Psoas muscle (tissue), 8 donors: ENCODE data around the gene RPS15. TPM values are rescaled to one million over a fixed set of nuclear protein-coding genes. Genes with fewer than 3 reads are reported as not detected.
A peak's percentile ranks its signal among the peaks of the same experiment; 100 is the strongest.

Experiments
- ATAC-seq, 4 donors: fragments of 200-7000 bp; cut with Tn5 transposase; one replicate each; pipeline ENCODE4 v1.9.1; 2020; ENCODE audit warnings: moderate library complexity in 3 of 4, mild to moderate bottlenecking in 2 of 4
- DNase-seq, 2 donors: peaks; one replicate each; pipeline ENCODE4 v3.0.0-alpha.2; 2020
- H3K27ac ChIP-seq: fragments of 200-600 bp; one replicate; pipeline ENCODE4 v1.8.0; 2022
- H3K27me3 ChIP-seq, 3 donors: fragments of 200-600 bp in 1 of 3; one replicate each; pipeline versions ENCODE4 v1.6.1 to v1.8.0; 2013 to 2022; ENCODE audit warnings: low read length in 2 of 3, mild to moderate bottlenecking in 2 of 3, moderate library complexity in 1 of 3; ENCODE audit not compliant: insufficient read depth in 3 of 3
- H3K36me3 ChIP-seq, 2 donors: fragments of 200-600 bp in 1 of 2; one replicate each; pipeline versions ENCODE4 v1.6.1 to v1.8.0; 2013 to 2022; ENCODE audit warnings: low read depth in 1 of 2, mild to moderate bottlenecking in 1 of 2, moderate library complexity in 1 of 2; ENCODE audit not compliant: insufficient read depth in 1 of 2
- H3K4me1 ChIP-seq: fragments of 200-600 bp; one replicate; pipeline ENCODE4 v1.8.0; 2022
- H3K4me3 ChIP-seq: fragments of 200-600 bp; one replicate; pipeline ENCODE4 v1.8.0; 2022; ENCODE audit warnings: mild to moderate bottlenecking
- H3K9me3 ChIP-seq: fragments of 200-600 bp; one replicate; pipeline ENCODE4 v1.8.0; 2022
- CTCF ChIP-seq: fragments of 200-600 bp; IDR thresholded peaks from one replicate; pipeline ENCODE4 v1.8.0; 2022; ENCODE audit warnings: antibody characterized with exemption
- WGBS, 3 donors: extraction: QIAGEN DNeasy Blood & Tissue Kit; methylation state at CpG; one replicate each; pipeline versions ENCODE4 v1.1.6 to v1.1.7; 2013; 5-methylcytosine and 5-hydroxymethylcytosine counted together
- intact Hi-C, 2 donors: fragments of 100-400 bp; cut with DNase I; formaldehyde crosslinking; loops; one replicate each; pipeline versions ENCODE4 v1.11.0 to v1.14.2; 2022
- polyA plus RNA-seq, 3 donors: library from polyadenylated mRNA; stranded (reverse); fragments of 200-250 nt; gene quantifications; one replicate each; pipeline ENCODE4 v1.2.3, GENCODE V29; 2013
- total RNA-seq, 4 donors: library from RNA; stranded (reverse); fragmentation: NEBNext Ultra II Directional in 2 of 4; extraction: Animal tissue kit (Norgen Biotek cat#: 25700) in 2 of 4; gene quantifications; one replicate each; pipeline versions ENCODE4 v1.2.1 to v1.2.4, GENCODE V29; 2021 to 2023
- donor health status: healthy with polysubstance abuse.
- donor health status: DM: no; HTN: no; CAD: no; lungs with moderate emphysema.
- donor health status: Bipolar disorder and iron deficiency.
- donor health status: healthy.
- donor health status: DM: yes; HTN: yes; CAD: no.
- donor health status: DM: no; HTN: no; CAD: no.
- donor health status: DM: no; HTN: no; CAD: no.
- donor health status: DM: yes; HTN: yes; CAD: no.

RPS15 gene
- total and polyA plus RNA-seq, 7 donors, result 697 to 4,077 (median 992) TPM

- Histone ChIP-seq H3K4me1 (peaks cover 50% of the 10 kb centered on the region), H3K36me3 (peaks cover 0 to 14% of the 10 kb centered on the region in 2 donors), H3K4me3 (peak overlapping the region; percentile 58), H3K27me3 (peaks cover 0 to 70% (median 64%) of the 10 kb centered on the region in 3 donors), H3K27ac (no peak overlapping the region), H3K9me3 (no peaks in the 10 kb centered on the region)
- DNase-seq (peak; percentile 21 to 56), ATAC-seq (no peak)
- intact Hi-C loops, result no loop called here
- no peak for TF ChIP-seq CTCF
- WGBS, 3 donors, result 3 to 5% (median 4%) methylated on average over 27 to 28 of the region's 28 CpGs
Observed at GRCh38 chr19:1471010-1471514, 32.9 kb downstream of the RPS15 start.

DNA sequence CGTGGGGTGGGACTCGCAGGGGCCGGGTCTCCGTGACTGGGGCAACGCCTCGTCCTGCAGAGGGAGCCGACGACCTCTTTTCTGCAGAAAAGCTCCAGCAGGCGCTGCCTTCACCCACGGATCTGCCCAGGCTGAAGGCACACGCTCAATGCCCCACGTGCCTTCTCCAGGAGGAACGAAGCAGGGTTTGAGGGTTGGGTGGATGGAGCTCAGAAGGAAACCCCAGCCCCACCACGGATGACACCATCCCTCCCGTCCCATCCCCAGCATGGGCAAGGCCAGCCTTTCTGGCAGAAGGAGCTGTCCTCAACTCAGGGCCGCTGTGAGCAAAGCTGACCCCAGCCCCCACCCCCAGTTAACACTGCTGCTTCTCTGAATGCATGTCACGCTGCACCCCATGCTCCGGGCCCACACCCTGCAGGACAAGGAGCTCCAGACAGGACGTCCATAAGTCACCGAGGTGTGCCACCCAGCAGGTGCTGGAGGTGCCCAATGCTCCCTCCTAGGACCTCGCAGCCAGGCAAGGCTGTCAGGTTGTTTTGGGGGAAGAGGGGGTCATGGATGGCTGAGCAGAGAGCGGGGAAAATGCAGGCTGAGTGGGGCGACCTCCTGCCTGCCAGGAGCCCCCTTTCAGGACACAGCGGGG, 33.4 kb downstream of the RPS15 start:
- H3K27me3 ChIP-seq, result peaks cover 0 to 65% (median 59%) of the 10 kb centered on the region in 3 donors
- DNase-seq (peak in 1 of 2 donors; percentile 49), ATAC-seq (no peak)
- WGBS, 3 donors, result 19 to 23% (median 21%) methylated on average over 21 to 24 of the region's 24 CpGs
- H3K9me3 ChIP-seq, result no peaks in the 10 kb centered on the region
- H3K4me1 ChIP-seq, result peaks cover 50% of the 10 kb centered on the region
- no peak for TF ChIP-seq CTCF
- H3K27ac ChIP-seq, result no peak overlapping the region
- H3K36me3 ChIP-seq, result peaks cover 0 to 18% of the 10 kb centered on the region in 2 donors
- peak overlapping the region; percentile 58 for H3K4me3 ChIP-seq
- intact Hi-C loops, result loop anchor here in 1 of 2 donors (1.0 kb wide), 1 partner anchor 25 kb away; no protein-coding TSS in a partner anchor

DNA sequence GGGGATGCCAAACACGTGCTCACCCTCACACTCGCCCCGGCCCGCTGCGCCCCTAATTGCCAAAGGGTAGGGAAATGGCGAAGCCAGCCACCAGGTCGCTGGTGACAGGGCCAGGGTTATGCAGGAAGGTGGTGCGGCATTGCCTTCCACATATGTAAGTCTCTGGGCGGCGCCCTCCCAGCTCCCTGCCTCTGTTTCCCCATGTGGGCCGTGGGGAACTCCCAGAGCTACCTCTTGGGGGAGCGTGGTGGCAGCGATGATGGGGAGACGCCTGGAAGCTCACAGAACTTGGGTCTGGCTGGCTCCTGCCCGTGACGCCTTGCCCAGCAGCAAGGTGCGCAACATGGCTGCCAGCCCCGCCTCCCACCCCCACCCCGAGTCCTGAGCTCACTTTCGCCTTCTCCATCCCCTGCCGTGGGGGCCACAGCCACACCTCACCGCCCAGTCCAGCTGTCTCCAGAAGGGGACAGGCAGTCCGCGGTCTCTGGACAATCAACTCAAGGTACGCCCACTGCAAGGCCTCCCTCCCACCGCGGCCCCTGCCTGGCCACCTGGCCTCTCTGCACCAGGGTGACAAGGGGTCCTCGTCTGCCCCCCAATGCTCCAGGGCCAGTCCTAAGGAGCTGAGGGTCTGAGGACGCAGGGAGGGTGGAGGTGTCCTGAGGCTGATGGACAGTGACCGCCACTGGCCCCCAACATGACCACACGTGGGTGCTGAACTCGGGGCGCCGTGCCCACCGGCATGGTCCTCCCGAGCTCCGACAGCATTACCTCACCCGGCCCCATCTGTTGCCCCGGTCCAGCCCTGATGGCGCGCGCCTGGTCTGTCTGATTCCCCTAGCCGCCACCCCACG, 34.3 kb downstream of the RPS15 start:
- no peak overlapping the region for H3K27ac ChIP-seq
- peaks cover 47% of the 10 kb centered on the region for H3K4me1 ChIP-seq
- no peak for TF ChIP-seq CTCF
- intact Hi-C loops, result loop anchor here in 1 of 2 donors (1.0 kb wide), 1 partner anchor 26 kb away; no protein-coding TSS in a partner anchor
- DNase-seq, result peak in 1 of 2 donors; percentile 42
- H3K4me3 ChIP-seq, result no peak overlapping the region
- 33 to 34% (median 33%) methylated on average over 37 to 44 of the region's 44 CpGs for WGBS, 3 donors
- no peaks in the 10 kb centered on the region for H3K9me3 ChIP-seq
- ATAC-seq, result no peak
- H3K36me3 ChIP-seq, result peaks cover 0 to 18% of the 10 kb centered on the region in 2 donors
- H3K27me3 ChIP-seq, result peaks cover 0 to 56% (median 52%) of the 10 kb centered on the region in 3 donors

- Histone ChIP-seq H3K4me1 (peaks cover 47% of the 10 kb centered on the region), H3K4me3 (no peak overlapping the region), H3K36me3 (peaks cover 0 to 18% of the 10 kb centered on the region in 2 donors), H3K27me3 (peaks cover 0 to 48% (median 45%) of the 10 kb centered on the region in 3 donors), H3K9me3 (no peaks in the 10 kb centered on the region), H3K27ac (no peak overlapping the region)
- no peak for TF ChIP-seq CTCF
- peak in 1 of 4 donors; percentile 5 for ATAC-seq
- intact Hi-C loops, result no loop called here
- 46 to 60% (median 51%) methylated on average over 19 to 20 of the region's 20 CpGs for WGBS, 3 donors
- peak in 1 of 2 donors; percentile 49 for DNase-seq
Observed at GRCh38 chr19:1473085-1473851, 35.1 kb downstream of the RPS15 start.
